Measurements from ENCODE around the gene WASF3. TPM values are rescaled to one million over a fixed set of nuclear protein-coding genes. Genes with fewer than 3 reads are reported as not detected.

Gene WASF3
- total RNA-seq, 1 donor from 2014 or later: 15.8 TPM

DNA sequence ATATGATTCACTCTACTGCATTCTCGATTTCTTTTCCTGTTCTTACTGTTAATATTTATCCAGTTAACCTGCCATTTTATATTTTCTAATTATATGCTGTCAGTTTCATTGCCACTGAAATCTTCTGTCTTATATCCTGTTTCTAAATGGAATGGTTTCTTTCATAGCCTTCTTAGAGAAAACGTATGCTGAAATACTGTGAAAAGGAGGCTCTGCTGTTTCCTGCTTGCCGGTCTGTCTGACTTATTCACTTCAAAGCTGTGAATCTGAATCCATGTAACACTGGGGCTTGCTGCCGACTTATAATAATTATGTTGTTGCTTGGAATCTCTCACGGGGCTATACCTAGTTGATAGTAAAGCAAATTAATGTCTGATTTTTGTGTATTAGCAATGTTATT is 123.1 kb downstream of the WASF3 start:
- no peak for DNase-seq (ENCODE audit: low read depth in 2 of 2)

DNA sequence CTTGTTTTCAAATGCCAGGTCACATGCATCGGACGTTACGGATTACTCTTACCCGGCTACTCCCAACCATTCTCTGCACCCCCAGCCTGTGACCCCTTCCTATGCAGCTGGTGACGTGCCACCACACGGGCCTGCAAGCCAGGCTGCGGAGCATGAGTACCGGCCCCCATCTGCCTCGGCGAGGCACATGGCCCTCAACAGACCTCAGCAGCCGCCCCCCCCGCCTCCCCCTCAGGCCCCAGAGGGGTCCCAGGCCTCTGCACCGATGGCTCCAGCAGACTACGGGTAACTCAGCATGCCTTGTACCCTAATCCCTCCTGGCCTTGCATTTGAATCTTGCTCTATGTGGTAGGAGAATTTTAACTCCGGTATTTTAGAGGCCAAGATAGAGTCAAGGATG is 123.6 kb downstream of the WASF3 start:
- DNase-seq (ENCODE audit: low read depth in 2 of 2): no peak

DNA sequence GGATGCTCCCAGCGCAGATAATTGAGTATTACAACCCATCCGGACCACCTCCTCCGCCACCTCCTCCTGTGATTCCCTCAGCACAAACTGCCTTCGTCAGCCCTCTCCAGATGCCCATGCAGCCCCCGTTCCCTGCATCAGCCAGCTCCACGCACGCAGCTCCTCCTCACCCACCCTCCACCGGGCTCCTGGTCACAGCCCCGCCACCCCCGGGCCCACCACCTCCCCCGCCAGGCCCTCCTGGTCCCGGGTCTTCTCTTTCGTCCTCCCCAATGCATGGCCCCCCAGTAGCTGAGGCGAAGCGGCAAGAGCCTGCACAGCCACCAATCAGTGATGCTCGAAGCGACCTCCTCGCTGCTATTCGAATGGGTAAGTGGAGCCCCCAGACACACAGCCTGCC is 125.1 kb downstream of the WASF3 start:
- no peak for DNase-seq (ENCODE audit: low read depth in 2 of 2)

DNA sequence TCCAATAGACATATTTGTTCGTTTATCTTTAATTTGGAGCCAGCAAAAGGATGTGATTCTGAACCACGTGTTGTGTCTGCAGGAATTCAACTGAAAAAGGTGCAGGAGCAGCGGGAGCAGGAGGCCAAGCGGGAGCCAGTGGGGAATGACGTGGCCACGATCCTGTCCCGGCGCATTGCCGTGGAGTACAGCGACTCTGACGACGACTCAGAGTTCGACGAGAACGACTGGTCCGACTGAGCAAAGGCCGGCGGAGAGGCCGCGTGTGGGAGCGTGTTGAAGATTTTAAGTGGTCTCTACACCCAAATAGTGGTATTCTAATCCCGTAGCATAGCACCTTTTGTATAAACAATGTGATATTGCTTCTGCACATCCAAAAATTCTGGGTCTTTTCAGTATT is 128.1 kb downstream of the WASF3 start:
- no peak for DNase-seq (ENCODE audit: low read depth in 2 of 2)

DNA sequence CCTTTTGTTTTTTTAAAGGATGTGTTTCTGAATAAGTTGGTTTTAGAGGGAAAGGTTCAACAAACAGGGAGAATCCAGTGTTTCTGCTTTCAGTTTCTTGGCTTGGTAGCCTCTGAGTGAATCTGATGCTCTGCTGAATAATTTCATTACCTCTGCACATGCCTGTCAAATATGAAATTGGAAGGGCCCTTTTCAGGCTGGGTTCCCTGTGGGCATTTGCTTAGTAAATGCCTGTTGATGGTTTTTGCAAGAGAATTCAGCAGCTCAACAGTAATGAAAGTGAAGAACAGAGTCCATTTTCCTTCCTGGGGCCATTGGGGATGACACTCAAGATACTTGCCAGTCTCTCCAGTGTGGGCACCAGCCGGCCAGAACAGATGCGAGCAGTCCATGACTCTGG is 128.8 kb downstream of the WASF3 start:
- no peak for DNase-seq (ENCODE audit: low read depth in 2 of 2)

DNA sequence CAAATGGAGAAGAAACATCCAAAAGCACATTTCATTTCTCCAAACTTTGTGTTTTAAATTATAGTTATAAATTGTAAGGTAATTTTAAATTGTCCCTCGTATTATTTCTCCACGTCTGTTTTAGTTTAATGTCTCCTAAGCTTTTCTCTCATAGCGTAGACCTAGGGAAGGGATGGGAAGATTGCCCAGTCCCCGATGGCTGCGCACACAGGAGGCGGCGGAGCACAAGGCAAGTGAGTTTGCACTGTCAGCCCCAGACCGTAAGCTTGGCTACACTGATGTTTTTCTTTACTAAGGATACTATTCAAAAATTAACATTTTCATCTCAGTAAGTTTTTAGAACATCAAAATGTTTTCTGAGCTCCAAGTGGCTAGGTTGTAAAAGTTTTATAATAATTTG is 130.8 kb downstream of the WASF3 start:
- no peak for DNase-seq (ENCODE audit: low read depth in 2 of 2)

DNA sequence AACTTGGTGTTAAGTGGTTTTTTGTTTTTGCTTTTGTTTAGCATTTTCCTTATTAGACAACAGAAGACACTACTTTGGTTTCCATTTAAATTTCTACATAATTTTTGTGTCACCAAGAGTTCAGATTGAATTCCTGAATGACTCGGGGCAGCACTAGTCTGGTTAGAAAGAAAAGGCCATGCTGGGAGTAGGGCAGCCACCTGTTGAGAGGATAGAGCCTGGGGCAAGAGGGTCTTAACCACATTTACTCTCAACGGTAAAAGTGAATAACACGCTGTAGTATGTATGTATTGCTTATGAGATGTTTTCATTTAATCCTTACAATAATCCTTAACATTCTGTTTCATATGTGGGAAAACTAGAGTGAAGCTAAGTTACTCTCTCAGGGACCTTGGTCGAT is 131.5 kb downstream of the WASF3 start:
- DNase-seq (ENCODE audit: low read depth in 2 of 2): no peak

DNA sequence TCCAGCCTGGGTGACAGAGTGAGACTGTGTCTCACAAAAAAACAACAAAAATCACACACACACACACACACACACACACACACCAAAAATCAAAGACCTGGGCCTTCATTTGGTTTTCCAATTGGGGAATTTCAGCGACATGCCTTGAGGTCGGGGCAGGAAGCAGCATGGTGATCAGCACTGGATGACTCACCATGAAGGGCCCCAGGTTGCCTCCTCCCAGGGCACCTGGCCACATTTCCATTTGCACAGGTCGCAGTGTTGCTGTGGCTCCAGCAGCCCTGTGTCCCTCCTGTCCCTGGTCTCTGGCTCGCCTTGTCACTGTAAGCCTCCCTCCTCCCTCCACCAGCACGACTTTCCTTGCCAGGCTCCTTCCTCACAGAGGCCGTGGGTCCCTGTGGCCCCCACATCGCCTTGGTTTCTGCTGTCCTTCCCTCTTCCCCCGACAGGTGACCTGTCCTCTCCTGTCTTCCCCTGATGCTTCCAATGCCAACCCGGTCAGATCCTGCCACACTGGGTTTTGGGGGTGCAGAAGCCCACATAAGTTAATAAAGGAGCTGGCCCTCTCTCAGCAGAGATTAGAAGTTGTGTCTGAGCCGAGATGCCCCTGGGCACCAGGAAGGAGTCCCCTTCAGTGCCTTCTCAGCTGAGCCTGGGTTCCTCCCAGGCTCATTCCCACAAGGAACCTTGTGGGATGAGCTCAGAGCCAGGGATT is 136.4 kb downstream of the WASF3 start:
- DNase-seq (ENCODE audit: low read depth in 2 of 2): no peak

DNA sequence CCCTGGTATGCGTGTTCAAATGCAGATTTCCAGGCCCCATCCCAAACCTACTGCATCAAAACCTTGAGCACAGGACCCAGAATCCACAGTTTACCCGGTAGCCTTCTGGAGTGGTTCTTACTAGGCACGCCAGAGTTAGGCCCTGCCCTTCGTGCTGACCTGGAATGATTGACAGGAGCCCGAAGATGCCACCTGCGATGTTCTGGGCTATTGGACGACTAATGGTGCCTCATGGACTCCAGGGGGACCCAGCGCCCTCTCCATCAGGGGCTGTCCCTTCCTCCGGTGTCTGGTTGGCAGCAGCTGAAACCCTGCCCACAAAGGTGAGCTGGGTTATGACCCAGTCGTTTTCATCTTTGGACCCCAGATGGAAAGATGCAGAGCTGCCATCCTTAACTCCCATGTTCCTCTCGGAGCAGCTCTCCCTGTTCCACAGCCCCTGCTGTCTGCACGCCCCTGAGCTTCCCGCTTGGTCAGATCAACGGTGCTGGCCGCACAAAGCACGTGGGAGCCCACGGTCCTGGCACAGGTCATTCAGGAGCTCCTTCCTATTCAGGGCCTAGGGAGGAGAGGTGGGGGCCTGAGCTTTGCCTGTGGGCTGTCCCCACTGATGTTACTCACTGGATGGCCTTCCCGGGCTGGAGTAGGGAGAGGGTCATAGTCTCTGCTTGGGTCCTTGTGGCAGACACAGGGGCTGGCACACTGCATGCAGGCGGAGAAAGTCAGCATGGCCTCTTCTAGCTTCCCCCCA is 137.3 kb downstream of the WASF3 start:
- DNase-seq (ENCODE audit: low read depth in 2 of 2): no peak

DNA sequence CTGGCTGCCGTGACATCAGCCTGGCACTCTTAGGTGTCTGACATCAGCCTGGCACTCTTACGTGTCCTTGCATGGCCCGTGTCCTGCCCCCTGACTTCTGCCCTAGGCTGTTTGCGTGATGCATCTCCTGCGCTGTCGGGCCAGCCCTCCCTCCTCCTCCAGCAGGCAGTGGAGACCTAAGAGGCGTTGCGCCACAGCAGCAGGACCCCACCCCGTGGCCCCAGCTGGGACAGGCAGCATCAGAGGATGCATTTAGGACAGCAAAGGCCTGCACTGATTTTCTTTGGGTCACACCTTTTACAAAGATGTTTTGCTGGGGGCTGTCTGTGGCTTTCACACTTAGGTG is 137.8 kb downstream of the WASF3 start:
- no peak for DNase-seq (ENCODE audit: low read depth in 2 of 2)

DNA sequence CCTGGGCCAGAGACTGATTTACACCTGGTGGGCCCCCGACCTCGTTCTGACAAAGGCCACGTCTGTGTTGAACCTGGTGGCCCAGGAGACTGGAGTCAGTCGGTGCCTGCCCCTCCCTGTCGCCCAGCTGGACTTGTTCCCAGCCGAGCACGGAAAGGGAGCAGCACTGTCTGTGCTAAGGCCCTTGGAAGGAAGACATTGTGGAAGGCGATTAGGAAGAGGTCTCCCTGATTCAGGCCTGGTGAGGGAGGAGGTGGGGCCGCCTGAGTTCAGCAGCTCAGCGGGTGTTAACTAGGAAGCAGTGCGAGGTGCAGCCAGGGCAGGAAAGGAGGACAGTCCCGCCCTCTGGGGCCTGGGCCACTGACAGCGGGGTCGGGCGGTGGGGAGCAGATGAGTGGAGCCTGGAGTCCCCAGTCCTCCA is 138.4 kb downstream of the WASF3 start:
- no peak for DNase-seq (ENCODE audit: low read depth in 2 of 2)

DNA sequence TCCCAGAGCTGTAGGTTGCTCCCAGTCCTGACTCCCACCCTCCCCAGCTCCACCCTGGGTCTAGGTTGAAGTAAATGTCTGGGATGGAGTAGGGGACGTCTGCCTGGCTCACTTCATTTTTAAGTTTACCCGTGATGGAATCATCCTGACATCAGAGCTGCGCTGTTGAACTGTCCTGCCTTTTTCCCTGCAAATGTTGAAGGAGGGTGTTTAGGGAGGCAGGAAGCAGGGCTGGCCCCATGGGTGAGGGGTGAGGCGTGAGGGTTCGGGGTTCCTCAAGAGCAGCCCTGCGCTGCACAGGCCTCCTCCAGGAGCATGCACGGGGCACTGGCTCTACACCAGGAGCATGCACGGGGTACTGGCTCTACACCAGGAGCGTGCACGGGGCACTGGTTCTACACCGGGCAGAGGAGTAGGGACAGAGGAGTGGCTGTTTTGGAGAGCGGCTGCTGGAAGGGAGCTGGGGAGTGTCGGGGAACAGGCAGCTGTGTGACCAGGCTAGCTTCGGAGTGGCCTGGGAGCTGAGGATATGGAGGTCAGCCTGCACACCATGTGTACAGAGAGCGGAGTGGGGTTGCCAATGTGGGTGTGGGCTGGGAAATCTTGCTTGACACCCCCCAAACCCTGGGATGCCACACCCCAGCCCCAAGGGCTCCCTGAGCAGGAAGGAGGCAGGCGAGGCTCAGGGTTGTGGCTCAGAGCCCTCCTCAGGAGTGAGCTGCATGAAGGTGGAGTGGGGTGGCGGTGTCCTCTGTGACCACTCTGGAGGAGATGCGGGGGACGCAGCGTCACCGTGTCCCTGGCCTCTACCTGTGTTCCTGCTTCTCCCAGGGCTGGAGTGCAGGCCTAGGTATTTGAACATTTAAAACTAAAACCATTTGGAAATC is 139.8 kb downstream of the WASF3 start:
- DNase-seq (ENCODE audit: low read depth in 2 of 2): no peak

DNA sequence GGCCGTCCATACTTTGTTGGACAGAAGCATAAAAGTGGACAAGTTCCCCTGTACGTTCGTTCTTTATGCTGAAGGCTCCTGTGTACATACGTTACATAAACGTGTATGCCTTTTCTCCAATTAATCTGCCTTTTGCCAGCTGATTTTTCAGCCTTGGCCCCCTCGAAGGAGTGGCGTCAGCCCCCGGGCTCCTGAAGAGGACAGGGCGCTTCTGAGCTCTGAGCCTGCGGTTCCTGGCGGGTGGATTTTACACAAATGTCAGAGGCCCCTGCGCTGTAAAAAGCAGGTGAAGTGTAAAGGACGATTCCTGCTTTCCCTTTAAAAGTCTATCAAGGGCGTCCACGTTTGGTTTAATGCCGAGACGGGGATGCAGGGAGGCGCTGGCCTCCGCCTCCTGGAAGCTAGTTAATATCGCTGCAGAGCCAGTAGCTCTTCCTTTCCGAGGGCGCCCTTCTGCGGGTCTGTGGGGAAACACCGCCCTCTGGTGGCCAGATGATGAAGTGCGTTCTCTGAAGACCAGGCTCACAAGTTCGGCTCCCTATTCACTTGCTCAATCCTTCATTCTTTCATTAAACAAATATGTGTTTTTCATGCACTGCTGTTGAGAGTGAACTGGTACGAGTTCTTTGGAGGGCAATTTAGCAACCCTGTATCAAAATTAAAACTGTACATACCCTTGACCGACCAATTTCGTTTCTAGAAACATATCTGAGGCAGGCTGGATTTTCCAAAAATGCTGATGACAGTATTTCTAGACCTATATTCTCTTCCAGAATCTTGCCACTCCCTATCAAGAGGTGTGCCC is 141.1 kb downstream of the WASF3 start:
- DNase-seq (ENCODE audit: low read depth in 2 of 2): peak; percentile 61 to 82

DNA sequence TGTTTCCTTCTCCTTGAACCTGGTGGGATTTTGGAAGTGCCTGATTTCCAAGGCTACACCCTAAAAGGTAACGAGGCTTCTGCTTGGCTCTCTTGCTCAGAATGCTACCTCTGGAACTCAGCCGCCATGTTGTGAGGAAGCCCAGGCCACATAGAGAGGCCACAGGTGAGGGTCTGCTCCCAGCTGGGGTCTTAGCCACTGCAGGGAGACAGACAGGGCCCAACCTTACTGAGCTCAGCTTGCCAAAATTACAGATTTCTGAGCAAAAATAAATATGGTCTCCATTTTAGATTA is 141.7 kb downstream of the WASF3 start:
- DNase-seq (ENCODE audit: low read depth in 2 of 2): no peak

DNA sequence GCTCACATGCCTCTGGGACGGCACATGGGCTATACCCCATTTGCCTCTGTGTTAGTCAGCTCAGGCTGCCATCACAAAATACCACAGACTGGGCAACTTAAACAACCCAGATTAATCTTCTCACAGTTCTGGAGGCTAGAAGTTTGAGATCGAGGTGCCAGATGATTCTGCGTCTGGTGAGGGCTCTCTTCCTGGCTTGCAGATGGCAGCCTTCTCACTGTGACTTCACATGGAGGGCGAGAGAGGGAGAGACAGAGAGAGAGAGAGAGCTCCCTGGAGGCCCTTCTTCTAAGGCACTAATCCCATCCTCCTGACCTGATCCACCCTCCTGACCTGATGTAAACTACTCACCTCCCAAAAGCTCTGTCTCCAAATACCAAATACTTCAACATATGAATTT is 148.1 kb downstream of the WASF3 start:
- DNase-seq (ENCODE audit: low read depth in 2 of 2): no peak

DNA sequence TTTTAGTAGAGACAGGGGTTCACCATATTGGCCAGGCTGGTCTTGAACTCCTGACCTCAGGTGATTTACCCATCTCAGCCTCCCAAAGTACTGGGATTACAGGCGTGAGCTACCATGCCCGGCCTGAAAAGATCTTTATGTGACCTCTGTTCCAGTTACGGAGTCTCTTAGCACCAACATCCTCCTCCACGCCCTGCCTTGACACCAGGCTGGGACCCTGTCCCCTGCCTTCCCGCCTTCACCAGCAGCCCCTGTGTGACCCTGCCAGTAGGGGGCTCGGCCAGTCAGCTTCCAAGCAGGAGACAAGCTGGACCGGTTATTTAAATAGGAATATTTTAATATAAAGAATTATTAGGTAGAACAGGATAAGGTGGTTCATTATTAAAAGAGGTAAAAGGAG is 148.9 kb downstream of the WASF3 start:
- no peak for DNase-seq (ENCODE audit: low read depth in 2 of 2)

DNA sequence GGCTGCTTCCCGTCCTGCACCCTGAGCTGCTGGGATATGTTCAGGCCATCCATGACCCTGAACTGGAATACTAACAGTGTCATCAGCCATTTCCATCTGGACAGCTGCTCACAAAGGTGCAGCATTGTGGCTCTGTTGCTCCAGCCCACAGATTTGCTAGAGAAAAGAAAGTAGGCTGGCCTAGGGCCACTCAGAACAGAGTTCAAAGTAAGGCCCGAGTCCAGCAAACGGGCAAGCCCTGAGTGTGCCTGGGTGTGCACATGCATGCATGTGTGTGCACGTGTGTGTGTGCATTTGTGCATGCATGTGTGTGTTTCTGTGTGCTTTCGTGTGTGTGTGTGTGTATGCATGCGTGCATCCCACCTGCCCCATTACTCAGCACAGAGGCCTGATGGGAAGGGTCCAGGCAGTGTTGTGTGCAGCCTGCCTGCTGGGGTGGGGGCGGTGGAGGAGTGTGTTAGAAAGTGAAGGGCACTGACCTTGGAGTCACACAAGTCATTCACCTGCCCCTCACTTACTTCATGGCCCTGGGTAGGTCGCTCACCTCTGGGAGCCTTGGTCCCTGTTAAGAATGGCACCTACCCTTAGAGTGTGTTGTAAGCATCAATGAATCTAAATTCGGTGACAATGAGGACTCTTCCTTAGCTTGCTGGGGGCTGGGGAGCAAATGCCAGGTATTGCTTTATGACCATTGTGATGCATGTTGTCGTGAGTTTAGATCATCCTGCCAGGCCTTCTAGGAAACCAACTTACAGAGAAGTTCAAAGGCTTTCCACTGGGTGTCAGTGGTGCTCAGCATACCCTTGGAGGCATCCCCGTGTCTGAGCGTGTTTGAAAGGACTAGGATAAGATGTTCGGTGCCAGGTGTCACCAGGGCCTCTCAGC is 149.9 kb downstream of the WASF3 start:
- DNase-seq (ENCODE audit: low read depth in 2 of 2): peak; percentile 24 to 57

DNA sequence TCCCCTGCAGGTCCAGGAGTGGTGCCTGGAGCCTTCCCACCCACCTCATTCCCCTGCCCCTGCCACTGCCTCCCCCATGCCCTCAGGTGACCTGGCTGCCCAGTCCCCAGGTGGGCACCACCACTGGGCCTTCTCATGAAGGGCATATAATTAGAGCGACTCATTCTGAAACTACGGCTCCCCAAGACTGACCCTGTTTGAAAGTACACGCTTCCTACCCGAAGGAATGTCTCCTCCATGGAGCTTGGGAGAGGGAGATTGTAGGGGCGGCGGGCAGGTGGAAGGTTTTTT is 150.5 kb downstream of the WASF3 start:
- no peak for DNase-seq (ENCODE audit: low read depth in 2 of 2)

DNA sequence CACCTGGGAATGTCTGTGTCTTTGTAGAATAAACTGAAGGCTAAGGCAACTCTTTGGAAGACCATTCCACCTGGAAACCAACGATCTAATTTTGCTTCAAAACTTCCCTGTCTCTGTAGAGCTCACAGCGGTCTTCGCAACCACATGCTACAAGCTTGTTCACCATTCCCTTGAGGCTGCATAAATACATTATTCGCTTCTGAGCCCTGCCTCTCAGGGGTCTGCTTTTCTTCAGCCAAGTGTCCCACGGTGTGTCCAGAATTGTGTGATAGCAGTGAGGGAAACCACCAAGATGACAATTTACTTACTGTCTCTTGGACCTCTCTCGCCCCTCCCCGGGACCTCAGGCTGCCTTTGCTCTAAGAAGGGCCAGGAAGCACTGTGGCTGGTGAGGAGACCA is 152.0 kb downstream of the WASF3 start:
- DNase-seq (ENCODE audit: low read depth in 2 of 2): no peak

DNA sequence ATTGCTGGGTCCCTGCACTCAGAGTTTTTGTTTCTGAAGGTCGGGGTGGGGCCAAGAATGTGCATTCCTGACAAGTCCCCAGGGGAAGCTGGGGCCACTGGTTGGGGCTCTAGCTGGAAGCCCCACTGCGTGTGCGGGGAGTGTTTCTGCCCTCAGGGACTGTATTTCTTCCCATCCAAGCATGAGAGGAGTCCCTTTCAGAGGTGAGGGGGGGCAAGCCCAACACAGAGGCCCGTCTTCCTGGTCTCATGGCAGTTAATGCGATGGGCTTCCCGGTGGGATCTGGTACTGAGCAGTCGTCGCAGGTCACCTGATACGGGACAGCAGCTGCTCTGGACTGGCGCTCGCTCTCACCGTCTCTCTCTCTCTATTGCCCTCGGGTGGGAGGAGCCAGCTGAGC is 152.7 kb downstream of the WASF3 start:
- no peak for DNase-seq (ENCODE audit: low read depth in 2 of 2)

DNA sequence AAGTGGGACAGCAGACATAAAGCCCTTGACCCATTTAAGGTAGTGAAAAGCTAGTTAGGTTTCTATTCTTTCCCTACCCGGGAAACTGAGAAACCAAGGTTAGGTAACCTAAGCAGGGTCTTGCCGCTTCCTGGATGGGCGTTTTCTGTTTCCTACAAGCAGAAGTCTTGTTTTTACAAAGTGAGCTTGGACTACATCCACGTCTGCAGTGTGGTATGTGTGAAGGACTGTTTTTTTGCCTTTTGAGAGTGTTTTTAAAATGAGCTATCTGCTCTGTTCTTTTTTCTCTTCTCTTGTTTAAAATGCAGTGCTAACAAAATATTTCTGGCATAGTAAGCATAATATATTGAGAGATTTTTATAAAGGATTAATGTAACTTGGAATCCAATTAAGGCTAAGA is 153.7 kb downstream of the WASF3 start:
- DNase-seq (ENCODE audit: low read depth in 2 of 2): no peak

All from dermis microvascular lymphatic vessel endothelial cell (primary cell).